Osteocyte (in vitro differentiated cells): Measurements from ENCODE around the gene PCGF3. TPM values are rescaled to one million over a fixed set of nuclear protein-coding genes. Genes with fewer than 3 reads are reported as not detected.

ENCODE experiments used
- DNase-seq: peaks from one replicate; pipeline ENCODE4 v3.0.0; 2021; ENCODE audit warnings: mixed read lengths; ENCODE audit not compliant: unreplicated experiment; ENCODE audit errors: extremely low spot score
- H3K27ac Mint-ChIP-seq: one replicate; pipeline ENCODE4 v1.8.0; 2021; ENCODE audit warnings: mild to moderate bottlenecking, mixed read lengths; ENCODE audit not compliant: unreplicated experiment
- H3K27me3 Mint-ChIP-seq: one replicate; pipeline ENCODE4 v1.8.0; 2021; ENCODE audit warnings: mixed read lengths; ENCODE audit not compliant: unreplicated experiment
- H3K36me3 Mint-ChIP-seq: one replicate; pipeline ENCODE4 v1.8.0; 2021; ENCODE audit warnings: mixed read lengths; ENCODE audit not compliant: unreplicated experiment
- H3K4me1 Mint-ChIP-seq: one replicate; pipeline ENCODE4 v1.8.0; 2021; ENCODE audit warnings: mixed read lengths; ENCODE audit not compliant: unreplicated experiment
- H3K4me3 Mint-ChIP-seq: one replicate; pipeline ENCODE4 v1.8.0; 2021; ENCODE audit warnings: mild to moderate bottlenecking, moderate library complexity, mixed read lengths; ENCODE audit not compliant: unreplicated experiment
- H3K9me3 Mint-ChIP-seq: one replicate; pipeline ENCODE4 v1.8.0; 2021; ENCODE audit warnings: mixed read lengths; ENCODE audit not compliant: unreplicated experiment
- total RNA-seq: library from RNA; stranded (reverse); gene quantifications from 2 replicates; pipeline ENCODE4 v1.2.1, GENCODE V29; 2021
- TF ChIP-seq, protein P1 (sequence below): fragments of 200-600 bp; sonication (generic); IDR thresholded peaks from 2 replicates; pipeline ENCODE4 v1.5.0; 2021; ENCODE audit warnings: antibody characterized with exemption, mild to moderate bottlenecking, moderate library complexity

Gene PCGF3
- total RNA-seq, 1 donor from 2014 or later: 70.0 TPM

DNA sequence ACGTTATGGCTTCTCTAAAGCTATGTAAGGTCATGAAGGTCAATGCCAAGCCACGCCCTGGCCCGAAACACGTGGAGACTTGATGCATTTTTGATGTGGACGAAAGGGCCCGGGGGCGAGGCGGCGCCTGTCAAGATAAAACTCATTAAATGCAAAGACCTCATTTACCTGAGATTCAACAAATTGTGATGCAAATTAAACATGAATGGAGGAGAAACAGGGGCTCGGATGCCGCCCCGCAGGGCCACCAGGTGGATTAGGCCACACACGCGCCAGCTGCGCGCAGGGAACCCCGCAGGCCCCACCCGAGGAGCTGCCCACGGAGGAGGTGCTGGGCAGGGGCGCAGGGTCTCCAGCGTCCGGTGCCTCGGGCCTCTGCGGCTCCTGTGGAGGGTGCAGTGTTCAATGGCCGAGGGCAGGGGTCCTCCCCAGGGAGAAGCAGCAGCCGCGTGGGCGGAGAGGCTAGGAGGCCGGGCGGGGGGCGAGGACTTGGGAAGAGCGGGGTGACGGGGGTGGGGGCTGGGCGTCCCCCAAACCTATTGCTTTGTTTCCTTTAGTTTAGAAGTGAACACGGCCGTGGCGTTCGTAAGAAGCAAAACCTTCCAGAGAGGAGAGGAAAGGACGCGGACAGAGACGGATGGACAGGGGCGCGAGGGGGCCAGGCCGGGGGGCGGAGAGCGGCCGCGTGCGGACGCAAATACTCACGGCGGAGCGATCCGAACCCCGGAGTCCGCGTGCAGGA, 79.9 kb downstream of the PCGF3 start:
- H3K27me3 Mint-ChIP-seq: no peaks in the 10 kb centered on the region
- no peak for DNase-seq
- H3K27ac Mint-ChIP-seq: no peak overlapping the region
- H3K9me3 Mint-ChIP-seq: no peaks in the 10 kb centered on the region
- H3K4me1 Mint-ChIP-seq: peaks cover 10% of the 10 kb centered on the region
- TF ChIP-seq, protein P1, sequence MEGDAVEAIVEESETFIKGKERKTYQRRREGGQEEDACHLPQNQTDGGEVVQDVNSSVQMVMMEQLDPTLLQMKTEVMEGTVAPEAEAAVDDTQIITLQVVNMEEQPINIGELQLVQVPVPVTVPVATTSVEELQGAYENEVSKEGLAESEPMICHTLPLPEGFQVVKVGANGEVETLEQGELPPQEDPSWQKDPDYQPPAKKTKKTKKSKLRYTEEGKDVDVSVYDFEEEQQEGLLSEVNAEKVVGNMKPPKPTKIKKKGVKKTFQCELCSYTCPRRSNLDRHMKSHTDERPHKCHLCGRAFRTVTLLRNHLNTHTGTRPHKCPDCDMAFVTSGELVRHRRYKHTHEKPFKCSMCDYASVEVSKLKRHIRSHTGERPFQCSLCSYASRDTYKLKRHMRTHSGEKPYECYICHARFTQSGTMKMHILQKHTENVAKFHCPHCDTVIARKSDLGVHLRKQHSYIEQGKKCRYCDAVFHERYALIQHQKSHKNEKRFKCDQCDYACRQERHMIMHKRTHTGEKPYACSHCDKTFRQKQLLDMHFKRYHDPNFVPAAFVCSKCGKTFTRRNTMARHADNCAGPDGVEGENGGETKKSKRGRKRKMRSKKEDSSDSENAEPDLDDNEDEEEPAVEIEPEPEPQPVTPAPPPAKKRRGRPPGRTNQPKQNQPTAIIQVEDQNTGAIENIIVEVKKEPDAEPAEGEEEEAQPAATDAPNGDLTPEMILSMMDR: no peak
- no peak overlapping the region for H3K4me3 Mint-ChIP-seq
- peaks cover 3% of the 10 kb centered on the region for H3K36me3 Mint-ChIP-seq

DNA sequence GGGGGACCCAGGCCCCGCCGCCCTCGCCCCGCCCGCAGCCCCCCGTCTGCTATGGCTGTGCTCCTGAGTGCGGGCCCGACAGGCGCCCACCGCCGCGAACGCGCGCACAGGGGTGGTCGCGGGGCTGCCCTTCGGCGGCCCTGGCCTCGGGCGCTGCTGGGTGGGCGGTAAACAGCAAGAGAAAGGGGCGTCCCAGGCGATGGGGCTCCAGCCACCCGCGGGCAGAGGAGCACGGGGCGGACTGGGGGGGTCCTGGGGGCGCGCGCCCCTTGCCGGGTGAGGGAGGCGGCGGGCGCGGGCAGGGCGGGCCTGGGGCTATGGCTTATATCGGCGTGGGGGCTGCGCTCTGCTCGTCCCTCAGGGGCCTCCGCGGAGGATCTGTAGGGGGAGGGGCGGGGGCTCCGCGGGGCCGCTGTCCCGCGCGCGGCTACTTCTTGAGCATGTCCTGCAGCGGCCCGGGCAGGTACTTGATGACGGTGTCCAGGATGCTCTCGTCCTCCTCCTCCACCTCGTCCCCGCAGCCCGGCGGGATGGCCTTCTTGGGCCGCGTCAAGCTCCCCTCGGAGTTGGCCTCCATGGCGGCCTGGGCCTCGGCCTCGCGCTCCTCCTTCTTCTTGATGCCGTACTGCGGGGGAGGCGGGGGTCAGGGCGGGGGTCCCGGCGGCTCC, 80.6 kb downstream of the PCGF3 start:
- Mint-ChIP-seq H3K9me3 (no peaks in the 10 kb centered on the region), H3K36me3 (no peaks in the 10 kb centered on the region), H3K4me3 (no peak overlapping the region), H3K27me3 (no peaks in the 10 kb centered on the region), H3K4me1 (peaks cover 8% of the 10 kb centered on the region), H3K27ac (no peak overlapping the region)
- TF ChIP-seq, protein P1: no peak
- no peak for DNase-seq

DNA sequence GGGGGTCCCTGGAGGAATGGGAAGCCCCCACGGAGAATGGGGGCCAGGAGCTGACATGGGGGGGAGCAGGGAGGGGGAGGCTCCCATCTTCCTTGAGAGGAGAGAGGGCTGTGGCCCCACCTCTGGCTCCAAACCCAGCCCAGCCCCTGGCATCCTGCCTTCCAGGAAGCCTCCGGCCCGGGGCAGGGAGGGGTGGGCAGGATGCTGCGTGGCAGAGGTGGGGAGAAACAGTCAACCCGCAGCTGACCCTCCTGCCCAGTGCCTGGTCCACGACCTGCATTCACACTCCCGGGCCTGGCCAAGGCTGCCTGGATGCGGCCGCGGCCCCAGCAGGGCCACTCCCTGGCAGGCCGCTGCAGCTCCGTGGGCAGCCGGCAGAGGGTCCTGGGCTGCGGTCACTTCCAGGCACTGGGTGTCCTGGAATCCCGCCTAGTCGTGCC, 81.2 kb downstream of the PCGF3 start:
- no peak for DNase-seq
- no peaks in the 10 kb centered on the region for H3K27me3 Mint-ChIP-seq
- H3K9me3 Mint-ChIP-seq: no peaks in the 10 kb centered on the region
- no peaks in the 10 kb centered on the region for H3K36me3 Mint-ChIP-seq
- H3K4me3 Mint-ChIP-seq: no peak overlapping the region
- peaks cover 8% of the 10 kb centered on the region for H3K4me1 Mint-ChIP-seq
- TF ChIP-seq, protein P1: no peak
- H3K27ac Mint-ChIP-seq: no peak overlapping the region

DNA sequence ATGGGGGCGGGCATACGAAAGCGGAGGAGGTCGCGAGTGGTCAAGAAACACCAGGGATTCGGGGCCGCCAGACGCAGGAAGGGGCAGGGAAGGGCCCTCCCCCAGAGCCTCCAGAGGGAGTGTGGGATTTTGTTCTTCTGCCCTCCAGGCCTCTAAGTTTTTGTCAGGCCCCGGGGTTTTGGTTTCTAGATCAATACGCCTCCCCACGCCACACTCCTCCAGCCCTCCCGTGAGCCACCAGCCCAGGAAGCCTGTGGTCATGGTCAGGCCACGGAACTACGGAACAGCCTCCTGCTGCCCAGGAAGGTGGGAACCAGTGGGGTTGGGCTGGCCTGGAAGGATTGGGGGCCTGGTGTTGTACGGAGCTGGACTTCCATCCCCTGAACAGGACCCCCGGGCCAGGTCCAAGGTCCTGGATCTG, 81.9 kb downstream of the PCGF3 start:
- Mint-ChIP-seq H3K4me3 (no peak overlapping the region), H3K4me1 (peaks cover 2% of the 10 kb centered on the region), H3K36me3 (no peaks in the 10 kb centered on the region), H3K27ac (no peak overlapping the region), H3K9me3 (no peaks in the 10 kb centered on the region), H3K27me3 (no peaks in the 10 kb centered on the region)
- DNase-seq: no peak
- TF ChIP-seq, protein P1: no peak

DNA sequence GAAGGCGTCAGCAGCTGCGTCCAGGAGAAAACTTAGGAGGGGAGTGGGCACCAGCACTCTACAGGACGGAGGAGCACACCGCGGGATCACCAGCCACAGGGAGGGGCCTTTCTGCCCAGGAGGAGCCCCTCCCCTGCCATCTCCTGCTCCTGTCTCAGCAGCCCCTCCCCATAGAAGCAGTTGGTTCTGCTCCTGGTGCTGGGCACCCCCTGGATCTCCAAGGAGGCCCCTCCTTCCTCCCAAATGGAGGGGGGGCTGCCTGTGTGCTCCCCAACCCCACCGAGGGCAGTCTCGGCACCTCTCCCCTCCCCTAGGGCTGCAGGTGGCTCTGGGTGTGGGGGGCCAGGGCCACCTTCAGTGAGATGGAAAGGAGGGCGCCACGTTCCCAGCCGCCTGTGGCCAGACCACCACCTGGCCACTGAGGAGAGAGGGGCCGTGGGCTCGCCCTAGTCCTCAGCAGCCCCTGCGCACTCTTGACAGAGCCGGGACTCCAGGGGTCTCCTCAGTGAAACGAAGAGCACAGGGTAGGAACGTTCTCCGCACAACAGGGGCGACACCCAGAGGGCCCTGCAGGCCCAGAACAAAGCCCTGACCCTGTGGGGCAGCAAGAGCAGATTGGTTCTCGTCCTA, 82.5 kb downstream of the PCGF3 start:
- Mint-ChIP-seq H3K36me3 (no peaks in the 10 kb centered on the region), H3K4me3 (no peak overlapping the region), H3K9me3 (no peaks in the 10 kb centered on the region), H3K27me3 (no peaks in the 10 kb centered on the region), H3K4me1 (no peaks in the 10 kb centered on the region), H3K27ac (no peak overlapping the region)
- no peak for DNase-seq
- TF ChIP-seq, protein P1: no peak
